Stimulated activated effector memory CD8-positive, alpha-beta T cell treated with anti-CD3 and anti-CD28 coated beads, Interleukin-12 subunit alpha, Interleukin-12 subunit beta, amount 100 ng/mL, for 72 hours (primary cell): ENCODE measurements around the gene PLA2G15.

Experiments
- ATAC-seq: fragments of 150-1000 bp; cut with Tn5 transposase; 2 replicates; pipeline ENCODE4 v1.10.0; 2021
- DNase-seq, 2 donors: peaks; one replicate each; pipeline ENCODE4 v3.0.0; 2021 to 2022; ENCODE audit warnings: low spot score in 2 of 2
- H3K27ac Mint-ChIP-seq: one replicate; pipeline ENCODE4 v1.8.0; 2022; ENCODE audit warnings: mild to moderate bottlenecking, mixed read lengths
- H3K36me3 Mint-ChIP-seq: one replicate; pipeline ENCODE4 v1.8.0; 2022; ENCODE audit warnings: mild to moderate bottlenecking, mixed read lengths
- H3K4me1 Mint-ChIP-seq: one replicate; pipeline ENCODE4 v1.8.0; 2022; ENCODE audit warnings: mixed read lengths
- H3K4me3 Mint-ChIP-seq: one replicate; pipeline ENCODE4 v1.8.0; 2022; ENCODE audit warnings: mild to moderate bottlenecking, mixed read lengths
- H3K9me3 Mint-ChIP-seq: one replicate; pipeline ENCODE4 v1.8.0; 2022; ENCODE audit warnings: mixed read lengths

The PLA2G15 gene

GRCh38 chr16:68310437-68310773 lies 65.2 kb downstream of the PLA2G15 start:
- Mint-ChIP-seq H3K36me3 (peaks cover 76% of the 10 kb centered on the region), H3K9me3 (no peaks in the 10 kb centered on the region), H3K4me1 (peaks cover 31% of the 10 kb centered on the region), H3K27ac (peak overlapping the region; percentile 90), H3K4me3 (peak overlapping the region; percentile 95)
- ATAC-seq: no peak
- no peak for DNase-seq
